ENCODE measurements around the gene EPHB2.

GRCh38 chr1:22705586-22705985 lies 5.1 kb upstream of the EPHB2 start:
- TF ChIP-seq POLR2AphosphoS5 (IDR thresholded peaks at IDR 0.05; ENCODE audit: low read depth, low read length) (no peak), REST (IDR thresholded peaks at IDR 0.05; ENCODE audit: insufficient read depth in 1 of 2, low read depth in 2 of 2, low read length in 2 of 2) (no peak), TAF1 (IDR thresholded peaks at IDR 0.05; ENCODE audit: borderline replicate concordance, insufficient read depth, low read length) (no peak)

Measured in PFSK-1 (cell line).